Motor neuron (in vitro differentiated cells): ENCODE results near the gene HAO1. TPM values are rescaled to one million over a fixed set of nuclear protein-coding genes. Genes with fewer than 3 reads are reported as not detected.

ENCODE experiments used
- ATAC-seq, 8 experiments: fragments of 200-7000 bp; cut with Tn5 transposase; replicated peaks in 6 of 8; 2 replicates each; pipeline ENCODE4 v1.8.0; 2021; ENCODE audit warnings: mild to moderate bottlenecking in 8 of 8, moderate library complexity in 8 of 8
- H3K27ac ChIP-seq, 2 donors: fragments of 250-450 bp; sonication (Bioruptor Pico); 2 replicates each; pipeline ENCODE4 v1.9.0; 2021; ENCODE audit warnings: antibody characterized with exemption in 2 of 2, mild to moderate bottlenecking in 2 of 2, moderate library complexity in 1 of 2
- H3K4me1 ChIP-seq, 2 donors: fragments of 250-450 bp; sonication (Bioruptor Pico); replicated peaks in 1 of 2; 2 replicates each; pipeline ENCODE4 v1.6.1; 2021; ENCODE audit warnings: antibody characterized with exemption in 2 of 2, mild to moderate bottlenecking in 2 of 2, moderate library complexity in 1 of 2
- H3K4me3 ChIP-seq, 5 donors: fragments of 250-450 bp; sonication (Bioruptor Pico); 2 replicates each; pipeline ENCODE4 v1.9.0; 2021; ENCODE audit warnings: antibody characterized with exemption in 5 of 5, mild to moderate bottlenecking in 5 of 5, moderate library complexity in 4 of 5
- WGBS, 10 experiments: fragments of 450-650 bp; shearing (Covaris generic); methylation state at CpG; one replicate each; pipeline ENCODE4 v1.0.0; 2022; 5-methylcytosine and 5-hydroxymethylcytosine counted together
- in situ Hi-C, 9 experiments: fragments of 400-800 bp; cut with MboI; loops; one replicate each; pipeline ENCODE4 v1.15.0; 2021; ENCODE audit warnings: low sequenced_read_pairs in 9 of 9, low pct_unique_long_range_greater_than_20kb in 2 of 9; ENCODE audit not compliant: unreplicated experiment in 9 of 9
- total RNA-seq, 8 experiments: library from RNA; unstranded; fragments of 300-600 nt; gene quantifications; 2 replicates each; pipeline versions ENCODE4 v1.2.3 to v1.2.4, GENCODE V29; 2022

Gene HAO1
- total RNA-seq, 8 experiments from 2014 or later = not detected

GRCh38 chr20:7916648-7917047, 23.6 kb downstream of the HAO1 start:
- ATAC-seq = no peak
- no peak overlapping the region for H3K4me3 ChIP-seq
- H3K27ac ChIP-seq = no peak overlapping the region
- in situ Hi-C loops = no loop called here
- H3K4me1 ChIP-seq = no peaks in the 10 kb centered on the region
- WGBS, 10 experiments = 57 to 100% (median 95%) methylated on average over 1 of the region's 1 CpG; no CpG with 5 or more reads in 2 of the 10 experiments

GRCh38 chr20:7912551-7912950, 27.7 kb downstream of the HAO1 start:
- no peak for ATAC-seq
- in situ Hi-C loops = no loop called here
- WGBS, 10 experiments = 26 to 100% (median 73%) methylated on average over 1 to 3 of the region's 3 CpGs
- H3K4me1 ChIP-seq = no peaks in the 10 kb centered on the region
- no peak overlapping the region for H3K4me3 ChIP-seq
- no peak overlapping the region for H3K27ac ChIP-seq

- 25 to 100% (median 85%) methylated on average over 1 to 8 of the region's 10 CpGs; no CpG with 5 or more reads in 2 of the 10 experiments for WGBS, 10 experiments
- Histone ChIP-seq H3K4me1 (no peaks in the 10 kb centered on the region), H3K4me3 (no peak overlapping the region), H3K27ac (no peak overlapping the region)
- in situ Hi-C loops = no loop called here
- ATAC-seq = no peak
Observed at GRCh38 chr20:7911586-7912330, 28.5 kb downstream of the HAO1 start.

- ATAC-seq = no peak
- no peak overlapping the region for H3K27ac ChIP-seq
- 13 to 80% (median 61%) methylated on average over 1 to 4 of the region's 4 CpGs for WGBS, 10 experiments
- H3K4me3 ChIP-seq = no peak overlapping the region
- no peaks in the 10 kb centered on the region for H3K4me1 ChIP-seq
- in situ Hi-C loops = no loop called here
Observed at GRCh38 chr20:7908905-7909304, 31.4 kb downstream of the HAO1 start.

- in situ Hi-C loops = no loop called here
Observed at GRCh38 chr20:7903429-7903828, 36.8 kb downstream of the HAO1 start.

GRCh38 chr20:7902879-7903278, 37.4 kb downstream of the HAO1 start:
- no peak overlapping the region for H3K4me3 ChIP-seq
- peak in 2 of 8 experiments; percentile 32 to 98 for ATAC-seq
- no peaks in the 10 kb centered on the region for H3K4me1 ChIP-seq
- WGBS, 10 experiments = 0 to 100% (median 88%) methylated on average over 1 to 2 of the region's 2 CpGs; no CpG with 5 or more reads in 1 of the 10 experiments
- no peak overlapping the region for H3K27ac ChIP-seq
- in situ Hi-C loops = no loop called here

More at GRCh38 chr20:7903429-7903828, 36.8 kb downstream of the HAO1 start:
- ATAC-seq = no peak
- Histone ChIP-seq H3K4me1 (no peaks in the 10 kb centered on the region), H3K4me3 (no peak overlapping the region), H3K27ac (no peak overlapping the region)
- WGBS, 10 experiments = 50 to 83% methylated on average over 1 of the region's 1 CpG; no CpG with 5 or more reads in 8 of the 10 experiments

GRCh38 chr20:7897781-7898364, 42.4 kb downstream of the HAO1 start:
- ATAC-seq = peak in 2 of 8 experiments; percentile 52 to 66
- no peaks in the 10 kb centered on the region for H3K4me1 ChIP-seq
- 44 to 93% (median 80%) methylated on average over 1 to 2 of the region's 2 CpGs; no CpG with 5 or more reads in 7 of the 10 experiments for WGBS, 10 experiments
- in situ Hi-C loops = no loop called here
- no peak overlapping the region for H3K4me3 ChIP-seq
- H3K27ac ChIP-seq = no peak overlapping the region

GRCh38 chr20:7893014-7893730, 47.1 kb downstream of the HAO1 start:
- Histone ChIP-seq H3K4me3 (no peak overlapping the region), H3K4me1 (no peaks in the 10 kb centered on the region), H3K27ac (no peak overlapping the region)
- 20 to 94% (median 81%) methylated on average over 2 to 7 of the region's 7 CpGs; no CpG with 5 or more reads in 1 of the 10 experiments for WGBS, 10 experiments
- in situ Hi-C loops = no loop called here
- ATAC-seq = peak in 2 of 8 experiments; percentile 43 to 54

- in situ Hi-C loops = no loop called here
- no peaks in the 10 kb centered on the region for H3K4me1 ChIP-seq
- ATAC-seq = peak in 2 of 8 experiments; percentile 61 to 66
- H3K4me3 ChIP-seq = no peak overlapping the region
- 34 to 88% (median 80%) methylated on average over 1 to 5 of the region's 5 CpGs; no CpG with 5 or more reads in 1 of the 10 experiments for WGBS, 10 experiments
- no peak overlapping the region for H3K27ac ChIP-seq
Observed at GRCh38 chr20:7891705-7892104, 48.6 kb downstream of the HAO1 start.

- in situ Hi-C loops = no loop called here
- Histone ChIP-seq H3K27ac (no peak overlapping the region), H3K4me3 (no peak overlapping the region), H3K4me1 (no peaks in the 10 kb centered on the region)
- WGBS, 10 experiments = 0 to 100% (median 67%) methylated on average over 1 to 3 of the region's 3 CpGs; no CpG with 5 or more reads in 3 of the 10 experiments
- ATAC-seq = no peak
Observed at GRCh38 chr20:7889736-7890135, 50.5 kb downstream of the HAO1 start.

GRCh38 chr20:7883741-7884140, 56.5 kb downstream of the HAO1 start:
- in situ Hi-C loops = no loop called here
- no peaks in the 10 kb centered on the region for H3K4me1 ChIP-seq
- H3K27ac ChIP-seq = no peak overlapping the region
- no peak overlapping the region for H3K4me3 ChIP-seq
- WGBS, 10 experiments = 89 to 100% (median 100%) methylated on average over 1 of the region's 1 CpG; no CpG with 5 or more reads in 2 of the 10 experiments
- ATAC-seq = no peak

- H3K4me3 ChIP-seq = no peak overlapping the region
- ATAC-seq = no peak
- in situ Hi-C loops = no loop called here
- WGBS, 10 experiments = 28 to 94% (median 80%) methylated on average over 2 to 4 of the region's 4 CpGs; no CpG with 5 or more reads in 1 of the 10 experiments
- H3K27ac ChIP-seq = no peak overlapping the region
- no peaks in the 10 kb centered on the region for H3K4me1 ChIP-seq
Observed at GRCh38 chr20:7883309-7883708, 56.9 kb downstream of the HAO1 start.

GRCh38 chr20:7882076-7882475, 58.2 kb downstream of the HAO1 start:
- Histone ChIP-seq H3K27ac (no peak overlapping the region), H3K4me1 (no peaks in the 10 kb centered on the region), H3K4me3 (no peak overlapping the region)
- WGBS, 10 experiments = 39 to 100% (median 83%) methylated on average over 1 to 4 of the region's 4 CpGs; no CpG with 5 or more reads in 1 of the 10 experiments
- in situ Hi-C loops = no loop called here
- ATAC-seq = no peak
